Right lobe of liver (tissue), 4 donors: ENCODE data around the gene TRIM4.

ENCODE experiments used
- CTCF ChIP-seq, 4 donors: fragments of 200-600 bp in 3 of 4; fragments of 450-650 bp in 1 of 4; IDR thresholded peaks; one replicate each; pipeline versions ENCODE4 v1.5.1 to v1.8.0; 2016 to 2022; ENCODE audit warnings: antibody characterized with exemption in 4 of 4, mild to moderate bottlenecking in 2 of 4
- POLR2A ChIP-seq: fragments of 450-650 bp; IDR thresholded peaks from one replicate; pipeline ENCODE4 v1.6.1; 2017; ENCODE audit warnings: antibody characterized with exemption, mild to moderate bottlenecking
- donor health status: DM: no; HTN: no; CAD: no.
- donor health status: DM: no; HTN: no; CAD: no.
- donor health status: DM: no; HTN: yes; CAD: no.

GRCh38 chr7:99855236-99855635, 64.1 kb downstream of the TRIM4 start:
- TF ChIP-seq CTCF (IDR thresholded peaks at IDR 0.05) (no peak), POLR2A (no peak)
